Gastroesophageal sphincter (tissue), 3 donors: ENCODE results near the gene COIL.

Experiments
- POLR2A ChIP-seq, 2 donors: fragments of 450-650 bp; IDR thresholded peaks; one replicate each; pipeline ENCODE4 v1.6.1; 2017; ENCODE audit warnings: antibody characterized with exemption in 2 of 2, mild to moderate bottlenecking in 2 of 2, moderate library complexity in 1 of 2
- POLR2AphosphoS5 ChIP-seq: sonication (generic); formaldehyde crosslinking; IDR thresholded peaks from one replicate; pipeline ENCODE4 v1.6.1; 2017; ENCODE audit warnings: antibody characterized with exemption
- TF ChIP-seq, protein P1 (sequence below), 4 experiments: fragments of 200-600 bp in 2 of 4; fragments of 450-650 bp in 2 of 4; sonication (generic) in 1 of 4; IDR thresholded peaks; one replicate each; pipeline ENCODE4 v1.5.1; 2017 to 2019; ENCODE audit warnings: antibody characterized with exemption in 4 of 4, mild to moderate bottlenecking in 2 of 4, moderate library complexity in 2 of 4

GRCh38 chr17:56930739-56931337 lies 30.0 kb downstream of the COIL start:
- no peak for TF ChIP-seq POLR2A (IDR thresholded peaks at IDR 0.05)
- TF ChIP-seq, protein P1, sequence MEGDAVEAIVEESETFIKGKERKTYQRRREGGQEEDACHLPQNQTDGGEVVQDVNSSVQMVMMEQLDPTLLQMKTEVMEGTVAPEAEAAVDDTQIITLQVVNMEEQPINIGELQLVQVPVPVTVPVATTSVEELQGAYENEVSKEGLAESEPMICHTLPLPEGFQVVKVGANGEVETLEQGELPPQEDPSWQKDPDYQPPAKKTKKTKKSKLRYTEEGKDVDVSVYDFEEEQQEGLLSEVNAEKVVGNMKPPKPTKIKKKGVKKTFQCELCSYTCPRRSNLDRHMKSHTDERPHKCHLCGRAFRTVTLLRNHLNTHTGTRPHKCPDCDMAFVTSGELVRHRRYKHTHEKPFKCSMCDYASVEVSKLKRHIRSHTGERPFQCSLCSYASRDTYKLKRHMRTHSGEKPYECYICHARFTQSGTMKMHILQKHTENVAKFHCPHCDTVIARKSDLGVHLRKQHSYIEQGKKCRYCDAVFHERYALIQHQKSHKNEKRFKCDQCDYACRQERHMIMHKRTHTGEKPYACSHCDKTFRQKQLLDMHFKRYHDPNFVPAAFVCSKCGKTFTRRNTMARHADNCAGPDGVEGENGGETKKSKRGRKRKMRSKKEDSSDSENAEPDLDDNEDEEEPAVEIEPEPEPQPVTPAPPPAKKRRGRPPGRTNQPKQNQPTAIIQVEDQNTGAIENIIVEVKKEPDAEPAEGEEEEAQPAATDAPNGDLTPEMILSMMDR (IDR thresholded peaks at IDR 0.05): no peak
- TF ChIP-seq POLR2AphosphoS5: no peak
